Superior temporal gyrus (tissue), 1 donor: ENCODE data around the gene CPB1.

ENCODE experiments used
- DNase-seq: peaks from one replicate; pipeline ENCODE4 v3.0.0-alpha.2; 2016; ENCODE audit errors: extremely low spot score

CPB1 gene

DNA sequence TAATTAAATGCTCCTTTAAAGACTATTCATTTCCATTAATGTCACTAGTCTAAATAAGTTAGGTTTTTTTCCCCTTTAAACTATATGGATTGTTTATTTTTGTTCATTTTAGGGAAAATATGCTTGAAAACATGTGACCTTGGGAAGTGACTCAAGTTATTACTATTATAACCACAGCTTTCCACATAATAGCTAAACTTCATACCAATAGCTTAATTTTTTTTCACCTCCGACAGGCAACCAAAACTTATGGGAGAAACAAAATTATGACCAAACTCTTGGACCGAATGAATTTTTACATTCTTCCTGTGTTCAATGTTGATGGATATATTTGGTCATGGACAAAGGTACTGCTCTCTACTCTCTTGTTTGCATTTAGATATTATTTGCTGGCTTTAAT lies 53.7 kb downstream of the CPB1 start:
- DNase-seq = no peak

DNA sequence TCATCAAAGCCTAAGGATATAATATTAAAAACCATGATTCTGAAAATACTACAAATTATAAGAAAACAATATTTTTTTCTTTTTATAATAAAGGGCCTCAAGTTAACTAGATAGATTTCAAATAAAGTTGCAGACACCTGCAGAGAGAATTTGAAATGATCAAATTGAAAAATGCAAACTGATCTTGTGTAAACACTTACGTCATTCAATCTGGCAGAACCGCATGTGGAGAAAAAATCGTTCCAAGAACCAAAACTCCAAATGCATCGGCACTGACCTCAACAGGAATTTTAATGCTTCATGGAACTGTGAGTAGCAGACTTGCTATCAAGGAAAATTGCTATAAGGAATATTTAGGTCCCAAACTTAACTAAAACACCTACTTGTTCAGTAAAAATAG lies 54.7 kb downstream of the CPB1 start:
- DNase-seq = no peak

DNA sequence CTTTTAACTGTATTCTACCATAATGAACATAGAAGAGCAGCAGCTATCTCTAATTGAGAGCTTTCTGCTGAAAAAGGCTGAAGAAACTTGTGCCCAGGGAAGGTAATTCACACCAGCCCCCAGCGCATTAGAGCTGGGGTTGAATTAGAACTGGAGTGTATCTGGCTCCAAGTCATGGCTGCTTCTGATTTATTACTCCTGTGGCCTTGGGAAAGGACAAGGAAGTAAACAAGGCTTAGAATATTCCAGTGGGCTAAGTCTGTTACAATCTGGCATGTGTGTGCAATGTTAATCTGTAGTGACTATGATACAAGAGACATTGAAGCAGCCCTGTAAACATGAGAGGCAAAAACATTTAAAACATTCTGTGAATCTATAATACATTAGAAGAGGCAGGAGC lies 55.6 kb downstream of the CPB1 start:
- DNase-seq = no peak

DNA sequence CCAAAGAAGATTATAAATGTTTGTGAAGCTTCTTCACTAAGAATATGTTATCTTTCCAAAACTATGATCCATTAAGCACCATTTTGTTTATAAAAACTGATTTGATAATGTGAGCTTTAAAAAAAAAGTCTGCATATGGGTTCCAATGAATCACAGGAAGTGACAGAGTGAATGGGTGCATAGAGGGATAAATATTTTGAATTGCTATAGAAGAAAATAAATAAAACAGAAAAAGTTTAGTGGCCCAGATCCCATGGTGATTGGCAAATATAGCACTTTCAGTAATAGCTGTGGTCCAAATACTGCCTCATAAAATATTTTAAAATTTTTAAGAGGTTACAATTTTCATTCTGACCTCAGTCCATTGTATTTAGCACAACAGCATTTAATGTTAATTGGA lies 56.6 kb downstream of the CPB1 start:
- no peak for DNase-seq

DNA sequence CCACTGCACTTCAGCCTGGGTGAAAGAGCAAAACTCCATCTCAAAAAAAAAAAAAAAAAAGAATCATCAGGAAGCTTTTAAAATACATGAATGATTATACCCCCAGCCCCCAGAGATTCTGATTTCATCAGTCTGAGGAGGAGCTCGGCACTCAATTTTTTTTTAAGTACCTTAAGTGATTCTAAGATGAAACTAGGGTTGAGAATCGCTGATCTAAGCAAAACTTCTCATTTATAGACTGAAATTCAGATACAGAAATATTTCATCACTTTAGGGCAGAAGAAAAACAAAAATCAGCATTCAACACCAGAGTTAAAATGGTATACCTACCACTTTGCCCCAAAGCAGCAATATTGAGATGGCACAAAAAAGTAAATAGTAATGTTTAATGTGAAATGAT lies 62.2 kb downstream of the CPB1 start:
- DNase-seq = no peak

DNA sequence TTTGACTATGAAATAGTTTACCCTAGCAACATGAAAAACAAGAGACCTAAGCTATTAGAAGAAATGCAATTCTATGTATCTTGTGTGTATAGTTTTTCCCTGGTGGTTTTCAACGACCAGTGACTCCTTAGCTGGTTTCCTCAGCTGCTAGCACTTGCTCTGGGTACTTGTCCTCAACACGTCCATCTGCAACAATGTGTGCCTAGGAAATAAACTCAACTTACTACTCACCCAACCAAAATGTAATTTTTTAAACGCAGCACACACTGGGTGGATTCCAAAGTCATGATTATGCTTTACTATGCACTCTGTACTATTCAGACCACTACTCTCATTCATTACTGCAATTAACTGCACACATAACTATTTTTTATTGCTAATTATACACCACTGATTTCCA lies 68.5 kb downstream of the CPB1 start:
- DNase-seq = no peak

DNA sequence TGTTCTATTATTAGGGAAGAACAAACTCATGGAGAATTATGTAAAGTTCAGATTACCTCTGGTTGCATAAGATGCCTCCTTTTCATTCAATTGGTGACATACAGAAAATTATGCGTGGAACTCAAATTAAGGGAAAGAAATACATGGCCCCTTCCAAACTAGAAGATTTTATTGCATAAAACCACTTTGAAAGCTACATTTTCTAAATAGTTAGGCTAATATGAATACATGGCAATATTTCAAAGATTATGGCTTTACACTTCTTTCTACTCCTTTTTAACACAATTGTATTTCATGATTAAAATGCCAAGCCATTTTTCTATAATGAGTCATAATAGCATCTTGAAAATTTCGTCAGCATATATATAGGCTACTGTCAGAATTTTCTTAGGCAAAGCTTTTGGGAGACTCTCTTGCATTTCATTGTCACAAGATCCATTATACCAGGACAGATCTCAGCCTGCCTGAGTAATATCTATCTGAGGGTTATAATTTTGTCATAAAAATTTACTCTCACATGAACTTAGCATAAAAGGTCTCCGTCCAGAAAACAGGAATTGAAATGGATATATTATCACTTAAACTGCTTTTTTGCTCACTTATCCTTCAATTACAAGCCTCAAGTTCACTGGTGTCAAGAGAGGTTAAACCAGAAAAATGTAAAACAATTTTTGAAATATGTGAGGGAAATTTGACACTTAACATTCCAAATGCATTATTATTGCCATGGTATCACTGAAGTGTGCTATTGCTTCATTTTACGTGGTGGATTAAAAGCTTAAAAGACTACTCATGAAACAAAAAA lies 74.6 kb downstream of the CPB1 start:
- no peak for DNase-seq

DNA sequence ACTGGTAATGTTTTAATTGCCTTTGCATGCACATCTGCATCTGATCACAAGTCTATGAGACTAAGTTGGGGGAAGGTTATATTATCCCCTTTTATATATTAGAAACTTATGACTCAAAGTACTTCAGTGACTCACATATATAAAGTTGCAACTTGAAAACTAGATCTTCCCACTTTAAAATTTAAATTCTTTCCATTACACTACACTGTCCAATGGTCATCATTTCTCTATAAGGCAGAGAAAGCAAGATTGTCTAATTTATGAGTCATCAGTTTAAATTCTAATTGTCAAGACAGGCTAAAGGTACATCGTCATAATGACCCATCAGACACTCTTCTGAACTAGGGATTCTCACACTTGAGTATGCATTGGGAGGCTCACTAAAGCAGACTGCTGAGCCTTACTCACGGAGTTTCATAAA lies 75.4 kb downstream of the CPB1 start:
- DNase-seq = no peak

DNA sequence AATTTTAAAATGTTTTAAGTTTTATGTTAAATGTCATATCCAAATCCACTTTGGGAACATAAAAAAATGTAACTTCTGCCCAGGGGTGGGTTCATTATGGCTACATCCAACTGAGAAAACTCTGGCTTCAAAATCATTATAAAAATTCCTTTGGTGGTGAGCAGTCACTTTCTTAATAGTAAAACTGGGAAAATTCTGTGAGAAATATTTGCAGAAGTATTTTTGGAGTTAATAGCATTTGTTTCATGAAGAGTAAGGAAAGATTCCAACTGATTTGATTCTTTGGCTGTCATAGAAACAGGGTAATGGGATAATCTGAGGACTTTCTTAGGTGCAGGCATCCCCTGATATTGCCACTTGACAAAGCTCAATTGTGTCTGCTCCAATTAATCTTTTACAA lies 76.3 kb downstream of the CPB1 start:
- DNase-seq = no peak

DNA sequence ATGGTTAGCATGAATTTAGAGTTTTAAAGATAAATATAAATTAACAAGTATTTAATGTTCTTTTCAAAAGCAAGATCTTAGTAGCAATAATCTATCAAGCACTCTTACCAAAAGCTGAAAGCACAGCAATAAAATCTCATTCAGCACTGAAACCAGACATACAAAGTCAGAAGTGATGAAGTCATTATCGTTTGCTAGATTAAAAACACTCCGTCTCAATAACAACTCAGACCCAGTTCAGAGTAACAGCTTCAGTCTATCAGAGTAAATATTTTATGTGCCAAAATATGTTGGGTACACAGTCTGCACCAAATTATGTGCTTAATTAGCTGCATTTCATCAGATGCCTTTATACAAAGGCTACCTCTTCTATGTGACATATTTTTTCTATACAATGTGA lies 79.1 kb downstream of the CPB1 start:
- no peak for DNase-seq
